ENCODE data around the gene GJC1. TPM values are rescaled to one million over a fixed set of nuclear protein-coding genes. Genes with fewer than 3 reads are reported as not detected.

GJC1 gene
- polyA plus RNA-seq, 1 donor from 2014 or later, result 8.0 TPM

DNA sequence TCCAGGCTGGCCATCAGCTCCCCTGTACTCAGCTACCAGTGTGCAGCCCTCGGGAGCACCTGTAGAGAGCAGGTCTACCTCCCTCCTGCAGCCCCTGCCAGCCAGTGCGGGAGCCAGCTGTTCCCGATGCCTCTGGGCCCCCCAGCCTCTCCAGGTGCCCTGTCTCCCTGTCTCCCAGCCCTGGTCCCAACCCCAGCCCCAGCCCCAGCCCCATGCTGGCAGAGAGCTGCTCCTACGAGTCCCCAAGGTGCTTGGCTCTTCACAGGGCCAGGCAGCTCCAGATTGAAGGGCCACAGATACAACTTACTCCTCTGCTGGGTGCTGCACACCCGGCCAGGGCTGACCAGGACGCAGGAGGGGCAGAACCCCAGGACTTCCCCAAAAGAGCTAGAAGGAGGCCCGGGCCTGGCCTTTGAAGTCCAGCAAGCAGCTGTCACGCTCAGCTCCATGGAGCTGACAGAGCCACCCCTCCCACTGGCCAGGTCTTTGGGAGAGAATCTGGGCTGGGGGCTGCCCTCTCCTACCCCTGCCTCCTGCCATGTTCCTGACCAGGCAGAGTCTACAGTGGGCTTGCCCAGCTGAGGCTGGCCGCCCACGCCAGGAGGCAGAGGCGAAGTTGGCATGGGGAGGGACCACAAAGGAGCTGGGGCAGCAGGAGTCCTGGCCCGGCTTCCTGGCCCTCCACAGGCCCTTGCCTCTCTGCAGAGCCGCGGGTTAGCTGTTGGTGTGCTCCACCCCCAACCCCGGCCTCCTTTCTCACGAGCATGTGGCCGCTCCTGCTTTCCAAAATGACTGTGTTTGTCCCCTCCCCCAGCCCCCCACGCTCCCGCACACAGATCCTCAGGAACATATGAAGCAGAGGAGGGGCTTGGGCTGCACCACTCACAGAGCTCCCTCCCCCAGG lies 80.8 kb downstream of the GJC1 start:
- Histone ChIP-seq H2AFZ (ENCODE audit: low read depth, low read length) (no peak overlapping the region), H3K36me3 (ENCODE audit: insufficient read depth, low read length) (no peaks in the 10 kb centered on the region), H3K9me2 (ENCODE audit: insufficient read depth, low read length) (no peaks in the 10 kb centered on the region), H3K4me2 (ENCODE audit: low read length) (no peak overlapping the region), H3K27ac (ENCODE audit: low read length) (no peak overlapping the region), H3K4me3 (ENCODE audit: low read length) (no peak overlapping the region), H3F3A (ENCODE audit: insufficient read depth, low read length, poor library complexity, severe bottlenecking) (no peaks in the 10 kb centered on the region), H4K20me1 (ENCODE audit: insufficient read depth) (no peaks in the 10 kb centered on the region), H3K9ac (ENCODE audit: low read length) (no peak overlapping the region), H3K27me3 (ENCODE audit: insufficient read depth, low read depth, low read length) (no peaks in the 10 kb centered on the region), H3K79me2 (replicated peaks; ENCODE audit: insufficient read depth, low read length) (no peaks in the 10 kb centered on the region), H3K9me3 (ENCODE audit: low read length) (no peaks in the 10 kb centered on the region)
- TF ChIP-seq REST (IDR thresholded peaks at IDR 0.05; ENCODE audit: borderline replicate concordance) (no peak), MXI1 (conservative IDR thresholded peaks at IDR 0.05; ENCODE audit: poor library complexity, severe bottlenecking) (no peak), POLR2AphosphoS5 (IDR thresholded peaks at IDR 0.05) (no peak), RAD21 (conservative IDR thresholded peaks at IDR 0.05) (no peak), SMC3 (conservative IDR thresholded peaks at IDR 0.05; ENCODE audit: poor library complexity) (no peak), TAF1 (IDR thresholded peaks at IDR 0.05; ENCODE audit: low read depth) (no peak)
- TF ChIP-seq, protein P1, sequence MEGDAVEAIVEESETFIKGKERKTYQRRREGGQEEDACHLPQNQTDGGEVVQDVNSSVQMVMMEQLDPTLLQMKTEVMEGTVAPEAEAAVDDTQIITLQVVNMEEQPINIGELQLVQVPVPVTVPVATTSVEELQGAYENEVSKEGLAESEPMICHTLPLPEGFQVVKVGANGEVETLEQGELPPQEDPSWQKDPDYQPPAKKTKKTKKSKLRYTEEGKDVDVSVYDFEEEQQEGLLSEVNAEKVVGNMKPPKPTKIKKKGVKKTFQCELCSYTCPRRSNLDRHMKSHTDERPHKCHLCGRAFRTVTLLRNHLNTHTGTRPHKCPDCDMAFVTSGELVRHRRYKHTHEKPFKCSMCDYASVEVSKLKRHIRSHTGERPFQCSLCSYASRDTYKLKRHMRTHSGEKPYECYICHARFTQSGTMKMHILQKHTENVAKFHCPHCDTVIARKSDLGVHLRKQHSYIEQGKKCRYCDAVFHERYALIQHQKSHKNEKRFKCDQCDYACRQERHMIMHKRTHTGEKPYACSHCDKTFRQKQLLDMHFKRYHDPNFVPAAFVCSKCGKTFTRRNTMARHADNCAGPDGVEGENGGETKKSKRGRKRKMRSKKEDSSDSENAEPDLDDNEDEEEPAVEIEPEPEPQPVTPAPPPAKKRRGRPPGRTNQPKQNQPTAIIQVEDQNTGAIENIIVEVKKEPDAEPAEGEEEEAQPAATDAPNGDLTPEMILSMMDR (IDR thresholded peaks at IDR 0.05; ENCODE audit: poor library complexity, severe bottlenecking), result no peak

Other genes with a start within 250 kb of the GJC1 start
- gene MEIOC, start 173.8 kb downstream of the GJC1 start, polyA plus RNA-seq, result not detected in 2 replicates
- 33.4 and 53.3 TPM in 2 replicates for gene CCDC43, start 140.5 kb downstream of the GJC1 start, polyA plus RNA-seq
- 10.7 and 15.2 TPM in 2 replicates for gene DBF4B, start 121.6 kb downstream of the GJC1 start, polyA plus RNA-seq
- gene ADAM11, start 71.3 kb downstream of the GJC1 start, polyA plus RNA-seq, result 19.3 and 25.8 TPM in 2 replicates
- gene HIGD1B, start 17.6 kb upstream of the GJC1 start, polyA plus RNA-seq, result not detected in 2 replicates
- gene EFTUD2, start 69.2 kb upstream of the GJC1 start, polyA plus RNA-seq, result 47.8 and 69.4 TPM in 2 replicates
- not detected in 2 replicates for gene GFAP, start 85.2 kb upstream of the GJC1 start, polyA plus RNA-seq
- gene KIF18B, start 117.5 kb upstream of the GJC1 start, polyA plus RNA-seq, result 0.10 and 0.26 TPM in 2 replicates
- gene C1QL1, start 138.0 kb upstream of the GJC1 start, polyA plus RNA-seq, result 0.19 TPM in 1 of 2 replicates, not detected in the other
- 68.5 and 75.0 TPM in 2 replicates for gene DCAKD, start 221.3 kb upstream of the GJC1 start, polyA plus RNA-seq
- 23.4 and 28.7 TPM in 2 replicates for gene NMT1, start 231.0 kb upstream of the GJC1 start, polyA plus RNA-seq